ENCODE measurements around the gene C1GALT1. TPM values are rescaled to one million over a fixed set of nuclear protein-coding genes. Genes with fewer than 3 reads are reported as not detected.

Gene C1GALT1
- total and polyA plus RNA-seq, 7 donors: 3.9 to 23.3 (median 13.1) TPM

GRCh38 chr7:7265081-7266075 lies 83.0 kb downstream of the C1GALT1 start:
- DNase-seq (no peak), ATAC-seq (no peak)
- H3K36me3 ChIP-seq (ENCODE audit: insufficient read depth in 1 of 2, low read depth in 1 of 2): no peaks in the 10 kb centered on the region
- no peaks in the 10 kb centered on the region for H3K4me1 ChIP-seq
- no peaks in the 10 kb centered on the region for H3K9me3 ChIP-seq
- TF ChIP-seq CTCF (IDR thresholded peaks at IDR 0.05): no peak
- no peak overlapping the region for H3K27ac ChIP-seq
- no peaks in the 10 kb centered on the region for H3K27me3 ChIP-seq (ENCODE audit: insufficient read depth in 3 of 3, low read length in 2 of 3)
- intact Hi-C loops (cut with DNase I): no loop called here
- 71 to 78% (median 76%) methylated on average over 8 of the region's 8 CpGs for WGBS, 3 donors
- no peak overlapping the region for H3K4me3 ChIP-seq

- no peak for TF ChIP-seq CTCF (IDR thresholded peaks at IDR 0.05)
- no peaks in the 10 kb centered on the region for H3K9me3 ChIP-seq
- H3K36me3 ChIP-seq (ENCODE audit: insufficient read depth in 1 of 2, low read depth in 1 of 2): no peaks in the 10 kb centered on the region
- ATAC-seq (no peak), DNase-seq (no peak)
- H3K27me3 ChIP-seq (ENCODE audit: insufficient read depth in 3 of 3, low read length in 2 of 3): no peaks in the 10 kb centered on the region
- intact Hi-C loops (cut with DNase I): no loop called here
- H3K4me1 ChIP-seq: no peaks in the 10 kb centered on the region
- no peak overlapping the region for H3K27ac ChIP-seq
- WGBS, 3 donors: 70 to 83% (median 79%) methylated on average over 6 of the region's 6 CpGs
- no peak overlapping the region for H3K4me3 ChIP-seq
Measured at GRCh38 chr7:7266257-7266881, 84.0 kb downstream of the C1GALT1 start.

GRCh38 chr7:7271094-7271874 lies 88.9 kb downstream of the C1GALT1 start:
- Histone ChIP-seq H3K4me1 (no peaks in the 10 kb centered on the region), H3K4me3 (no peak overlapping the region), H3K27me3 (ENCODE audit: insufficient read depth in 3 of 3, low read length in 2 of 3) (no peaks in the 10 kb centered on the region), H3K9me3 (no peaks in the 10 kb centered on the region), H3K36me3 (ENCODE audit: insufficient read depth in 1 of 2, low read depth in 1 of 2) (no peaks in the 10 kb centered on the region), H3K27ac (no peak overlapping the region)
- ATAC-seq (no peak), DNase-seq (no peak)
- TF ChIP-seq CTCF (IDR thresholded peaks at IDR 0.05): no peak
- intact Hi-C loops (cut with DNase I): no loop called here
- 76 to 86% (median 81%) methylated on average over 10 of the region's 10 CpGs for WGBS, 3 donors

- no peak for ATAC-seq
- intact Hi-C loops (cut with DNase I): no loop called here
- no peak for TF ChIP-seq CTCF (IDR thresholded peaks at IDR 0.05)
Measured at GRCh38 chr7:7272294-7272693, 90.0 kb downstream of the C1GALT1 start.

More at GRCh38 chr7:7272294-7272693, 90.0 kb downstream of the C1GALT1 start:
- Histone ChIP-seq H3K9me3 (no peaks in the 10 kb centered on the region), H3K27me3 (ENCODE audit: insufficient read depth in 3 of 3, low read length in 2 of 3) (no peaks in the 10 kb centered on the region), H3K27ac (no peak overlapping the region), H3K36me3 (ENCODE audit: insufficient read depth in 1 of 2, low read depth in 1 of 2) (no peaks in the 10 kb centered on the region), H3K4me1 (no peaks in the 10 kb centered on the region), H3K4me3 (no peak overlapping the region)
- 86 to 93% (median 89%) methylated on average over 1 of the region's 1 CpG for WGBS, 3 donors
- DNase-seq: no peak
